HepG2 (cell line): Measurements from ENCODE around the gene M1AP. TPM values are rescaled to one million over a fixed set of nuclear protein-coding genes. Genes with fewer than 3 reads are reported as not detected.

Experiments used
- FOSL2 ChIP-seq: sonication (generic); formaldehyde crosslinking; IDR thresholded peaks from 2 replicates; pipeline ENCODE4 v1.4.0; 2020; ENCODE audit warnings: missing genetic modification reagents
- MTA1 ChIP-seq: sonication (generic); formaldehyde crosslinking; IDR thresholded peaks from 2 replicates; pipeline ENCODE4 v1.4.0; 2020; ENCODE audit warnings: missing genetic modification reagents, mild to moderate bottlenecking, borderline replicate concordance
- NFKBIZ ChIP-seq: IDR thresholded peaks from 2 replicates; pipeline ENCODE4 v1.6.1; 2018; ENCODE audit warnings: missing genetic modification reagents, missing compliant biosample characterization
- PHF21A ChIP-seq: sonication (generic); formaldehyde crosslinking; IDR thresholded peaks from 2 replicates; pipeline ENCODE4 v1.5.0; 2020; ENCODE audit warnings: mild to moderate bottlenecking, missing genetic modification reagents
- polyA plus RNA-seq, 8 experiments: library from polyadenylated mRNA; depleted of rRNA in 3 of 8; stranded (reverse) in 7 of 8; unstranded in 1 of 8; fragments of >200 nt; fragmentation: Illumina TruSeq in 4 of 8; extraction: Trizol in 4 of 8; gene quantifications; 2 replicates each; pipeline versions ENCODE4 v1.2.1 to v1.2.3, GENCODE V29; 2011 to 2016; ENCODE audit warnings: low read depth in 4 of 8, missing spikeins in 1 of 8, mixed read lengths in 1 of 8; ENCODE audit not compliant: insufficient read depth in 1 of 8
- total RNA-seq, 5 experiments: library from RNA; depleted of rRNA; stranded (reverse); fragments of >200 nt; fragmentation: Illumina TruSeq; extraction: Trizol; gene quantifications; 2 replicates each; pipeline ENCODE4 v1.2.3, GENCODE V29; 2016; ENCODE audit warnings: low read depth in 1 of 5
- TF ChIP-seq, protein P1 (sequence below): sonication (generic); formaldehyde crosslinking; IDR thresholded peaks from 2 replicates; pipeline ENCODE4 v1.4.0; 2020; ENCODE audit warnings: missing genetic modification reagents, mild to moderate bottlenecking, borderline replicate concordance
- TF ChIP-seq, protein P2 (sequence below): sonication (generic); formaldehyde crosslinking; IDR thresholded peaks from 2 replicates; pipeline ENCODE4 v1.5.1; 2020; ENCODE audit warnings: mild to moderate bottlenecking, missing genetic modification reagents, moderate library complexity
- TF ChIP-seq, protein P3 (sequence below), 2 experiments: fragments of 450-650 bp in 1 of 2; sonication (generic) in 1 of 2; formaldehyde crosslinking in 1 of 2; IDR thresholded peaks; 2 replicates each; pipeline versions ENCODE4 v1.6.1 to v1.8.0; 2016 to 2022; ENCODE audit warnings: antibody characterized with exemption in 1 of 2, mild to moderate bottlenecking in 1 of 2, missing genetic modification reagents in 1 of 2
- TF ChIP-seq, protein P4 (sequence below): fragments of 450-650 bp; IDR thresholded peaks from 2 replicates; pipeline ENCODE4 v1.6.1; 2016
- TF ChIP-seq, protein P5 (sequence below): sonication (generic); formaldehyde crosslinking; IDR thresholded peaks from 2 replicates; pipeline ENCODE4 v1.5.0; 2020; ENCODE audit warnings: missing genetic modification reagents

The M1AP gene
- total and polyA plus RNA-seq, 2 of the 13 experiments (the other 11 are each of a cell fraction or from before 2014, with no cell fraction given), result not detected

DNA sequence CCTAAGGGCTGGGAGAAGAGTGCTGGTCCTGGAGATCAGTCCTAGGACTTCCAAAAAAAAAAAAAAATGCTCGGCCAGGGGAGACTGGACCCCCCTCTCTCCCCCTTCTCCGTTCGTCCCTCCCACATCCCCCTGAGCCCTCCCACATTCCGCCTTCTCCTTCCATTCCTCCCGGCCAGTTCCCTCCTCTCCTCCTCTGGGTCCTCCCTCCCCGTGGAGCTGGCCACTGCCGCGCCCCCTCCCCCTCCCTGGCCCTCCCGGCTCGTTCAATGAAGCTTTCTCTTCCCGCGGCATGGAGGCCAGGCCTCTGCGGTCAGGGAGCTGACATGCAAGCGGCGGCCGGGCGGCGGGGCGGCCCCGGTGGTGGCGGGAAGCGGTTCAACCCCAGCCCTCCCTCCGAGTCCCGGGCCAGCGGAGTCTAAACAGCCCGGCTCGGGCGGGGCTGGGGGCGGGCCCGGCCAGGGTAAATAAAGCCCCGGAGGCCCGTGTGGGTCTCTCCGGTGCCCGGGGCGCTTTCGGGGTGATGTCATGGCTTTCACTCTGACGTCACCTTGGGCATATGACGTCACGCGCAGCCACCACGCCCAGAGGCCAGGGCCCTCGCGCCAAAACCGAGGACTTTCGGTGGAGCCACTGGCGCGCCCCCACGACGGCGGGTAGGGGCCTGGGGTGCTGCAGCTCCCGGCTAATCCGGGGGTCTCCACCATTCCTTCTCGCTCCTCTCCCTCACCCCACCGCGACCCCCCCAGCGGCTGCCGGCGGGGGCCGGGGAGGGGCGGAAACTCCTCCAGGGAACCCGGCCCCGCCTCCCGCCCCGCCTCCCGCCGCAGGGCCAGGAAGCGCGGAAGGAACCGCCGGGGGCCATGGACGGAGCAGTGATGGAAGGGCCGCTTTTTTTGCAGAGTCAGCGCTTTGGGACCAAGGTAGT lies 94.0 kb downstream of the M1AP start, which contains the start of the genes DOK1 and LOXL3 (continued):
- TF ChIP-seq, protein P1, sequence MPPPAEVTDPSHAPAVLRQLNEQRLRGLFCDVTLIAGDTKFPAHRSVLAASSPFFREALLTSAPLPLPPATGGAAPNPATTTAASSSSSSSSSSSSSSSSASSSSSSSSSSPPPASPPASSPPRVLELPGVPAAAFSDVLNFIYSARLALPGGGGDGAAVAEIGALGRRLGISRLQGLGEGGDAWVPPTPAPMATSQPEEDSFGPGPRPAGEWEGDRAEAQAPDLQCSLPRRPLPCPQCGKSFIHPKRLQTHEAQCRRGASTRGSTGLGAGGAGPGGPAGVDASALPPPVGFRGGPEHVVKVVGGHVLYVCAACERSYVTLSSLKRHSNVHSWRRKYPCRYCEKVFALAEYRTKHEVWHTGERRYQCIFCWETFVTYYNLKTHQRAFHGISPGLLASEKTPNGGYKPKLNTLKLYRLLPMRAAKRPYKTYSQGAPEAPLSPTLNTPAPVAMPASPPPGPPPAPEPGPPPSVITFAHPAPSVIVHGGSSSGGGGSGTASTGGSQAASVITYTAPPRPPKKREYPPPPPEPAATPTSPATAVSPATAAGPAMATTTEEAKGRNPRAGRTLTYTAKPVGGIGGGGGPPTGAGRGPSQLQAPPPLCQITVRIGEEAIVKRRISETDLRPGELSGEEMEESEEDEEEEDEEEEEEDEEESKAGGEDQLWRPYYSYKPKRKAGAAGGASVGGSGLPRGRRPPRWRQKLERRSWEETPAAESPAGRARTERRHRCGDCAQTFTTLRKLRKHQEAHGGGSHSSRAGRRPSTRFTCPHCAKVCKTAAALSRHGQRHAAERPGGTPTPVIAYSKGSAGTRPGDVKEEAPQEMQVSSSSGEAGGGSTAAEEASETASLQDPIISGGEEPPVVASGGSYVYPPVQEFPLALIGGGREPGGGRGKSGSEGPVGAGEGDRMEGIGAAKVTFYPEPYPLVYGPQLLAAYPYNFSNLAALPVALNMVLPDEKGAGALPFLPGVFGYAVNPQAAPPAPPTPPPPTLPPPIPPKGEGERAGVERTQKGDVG (CRISPR knock-in tag), result no peak
- no peak for TF ChIP-seq FOSL2 (CRISPR knock-in tag)
- TF ChIP-seq, protein P2, sequence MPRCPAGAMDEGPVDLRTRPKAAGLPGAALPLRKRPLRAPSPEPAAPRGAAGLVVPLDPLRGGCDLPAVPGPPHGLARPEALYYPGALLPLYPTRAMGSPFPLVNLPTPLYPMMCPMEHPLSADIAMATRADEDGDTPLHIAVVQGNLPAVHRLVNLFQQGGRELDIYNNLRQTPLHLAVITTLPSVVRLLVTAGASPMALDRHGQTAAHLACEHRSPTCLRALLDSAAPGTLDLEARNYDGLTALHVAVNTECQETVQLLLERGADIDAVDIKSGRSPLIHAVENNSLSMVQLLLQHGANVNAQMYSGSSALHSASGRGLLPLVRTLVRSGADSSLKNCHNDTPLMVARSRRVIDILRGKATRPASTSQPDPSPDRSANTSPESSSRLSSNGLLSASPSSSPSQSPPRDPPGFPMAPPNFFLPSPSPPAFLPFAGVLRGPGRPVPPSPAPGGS, result no peak
- TF ChIP-seq, protein P3, sequence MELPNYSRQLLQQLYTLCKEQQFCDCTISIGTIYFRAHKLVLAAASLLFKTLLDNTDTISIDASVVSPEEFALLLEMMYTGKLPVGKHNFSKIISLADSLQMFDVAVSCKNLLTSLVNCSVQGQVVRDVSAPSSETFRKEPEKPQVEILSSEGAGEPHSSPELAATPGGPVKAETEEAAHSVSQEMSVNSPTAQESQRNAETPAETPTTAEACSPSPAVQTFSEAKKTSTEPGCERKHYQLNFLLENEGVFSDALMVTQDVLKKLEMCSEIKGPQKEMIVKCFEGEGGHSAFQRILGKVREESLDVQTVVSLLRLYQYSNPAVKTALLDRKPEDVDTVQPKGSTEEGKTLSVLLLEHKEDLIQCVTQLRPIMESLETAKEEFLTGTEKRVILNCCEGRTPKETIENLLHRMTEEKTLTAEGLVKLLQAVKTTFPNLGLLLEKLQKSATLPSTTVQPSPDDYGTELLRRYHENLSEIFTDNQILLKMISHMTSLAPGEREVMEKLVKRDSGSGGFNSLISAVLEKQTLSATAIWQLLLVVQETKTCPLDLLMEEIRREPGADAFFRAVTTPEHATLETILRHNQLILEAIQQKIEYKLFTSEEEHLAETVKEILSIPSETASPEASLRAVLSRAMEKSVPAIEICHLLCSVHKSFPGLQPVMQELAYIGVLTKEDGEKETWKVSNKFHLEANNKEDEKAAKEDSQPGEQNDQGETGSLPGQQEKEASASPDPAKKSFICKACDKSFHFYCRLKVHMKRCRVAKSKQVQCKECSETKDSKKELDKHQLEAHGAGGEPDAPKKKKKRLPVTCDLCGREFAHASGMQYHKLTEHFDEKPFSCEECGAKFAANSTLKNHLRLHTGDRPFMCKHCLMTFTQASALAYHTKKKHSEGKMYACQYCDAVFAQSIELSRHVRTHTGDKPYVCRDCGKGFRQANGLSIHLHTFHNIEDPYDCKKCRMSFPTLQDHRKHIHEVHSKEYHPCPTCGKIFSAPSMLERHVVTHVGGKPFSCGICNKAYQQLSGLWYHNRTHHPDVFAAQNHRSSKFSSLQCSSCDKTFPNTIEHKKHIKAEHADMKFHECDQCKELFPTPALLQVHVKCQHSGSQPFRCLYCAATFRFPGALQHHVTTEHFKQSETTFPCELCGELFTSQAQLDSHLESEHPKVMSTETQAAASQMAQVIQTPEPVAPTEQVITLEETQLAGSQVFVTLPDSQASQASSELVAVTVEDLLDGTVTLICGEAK (IDR thresholded peaks at IDR 0.05), result no peak
- TF ChIP-seq, protein P3 (CRISPR knock-in tag; IDR thresholded peaks at IDR 0.05), result no peak
- no peak for TF ChIP-seq PHF21A (CRISPR knock-in tag)
- no peak for TF ChIP-seq NFKBIZ
- TF ChIP-seq MTA1 (CRISPR knock-in tag), result peak; percentile 21; the same call in 1 of the 2 replicates
- TF ChIP-seq, protein P4, sequence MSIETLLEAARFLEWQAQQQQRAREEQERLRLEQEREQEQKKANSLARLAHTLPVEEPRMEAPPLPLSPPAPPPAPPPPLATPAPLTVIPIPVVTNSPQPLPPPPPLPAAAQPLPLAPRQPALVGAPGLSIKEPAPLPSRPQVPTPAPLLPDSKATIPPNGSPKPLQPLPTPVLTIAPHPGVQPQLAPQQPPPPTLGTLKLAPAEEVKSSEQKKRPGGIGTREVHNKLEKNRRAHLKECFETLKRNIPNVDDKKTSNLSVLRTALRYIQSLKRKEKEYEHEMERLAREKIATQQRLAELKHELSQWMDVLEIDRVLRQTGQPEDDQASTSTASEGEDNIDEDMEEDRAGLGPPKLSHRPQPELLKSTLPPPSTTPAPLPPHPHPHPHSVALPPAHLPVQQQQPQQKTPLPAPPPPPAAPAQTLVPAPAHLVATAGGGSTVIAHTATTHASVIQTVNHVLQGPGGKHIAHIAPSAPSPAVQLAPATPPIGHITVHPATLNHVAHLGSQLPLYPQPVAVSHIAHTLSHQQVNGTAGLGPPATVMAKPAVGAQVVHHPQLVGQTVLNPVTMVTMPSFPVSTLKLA, result no peak
- TF ChIP-seq, protein P5, sequence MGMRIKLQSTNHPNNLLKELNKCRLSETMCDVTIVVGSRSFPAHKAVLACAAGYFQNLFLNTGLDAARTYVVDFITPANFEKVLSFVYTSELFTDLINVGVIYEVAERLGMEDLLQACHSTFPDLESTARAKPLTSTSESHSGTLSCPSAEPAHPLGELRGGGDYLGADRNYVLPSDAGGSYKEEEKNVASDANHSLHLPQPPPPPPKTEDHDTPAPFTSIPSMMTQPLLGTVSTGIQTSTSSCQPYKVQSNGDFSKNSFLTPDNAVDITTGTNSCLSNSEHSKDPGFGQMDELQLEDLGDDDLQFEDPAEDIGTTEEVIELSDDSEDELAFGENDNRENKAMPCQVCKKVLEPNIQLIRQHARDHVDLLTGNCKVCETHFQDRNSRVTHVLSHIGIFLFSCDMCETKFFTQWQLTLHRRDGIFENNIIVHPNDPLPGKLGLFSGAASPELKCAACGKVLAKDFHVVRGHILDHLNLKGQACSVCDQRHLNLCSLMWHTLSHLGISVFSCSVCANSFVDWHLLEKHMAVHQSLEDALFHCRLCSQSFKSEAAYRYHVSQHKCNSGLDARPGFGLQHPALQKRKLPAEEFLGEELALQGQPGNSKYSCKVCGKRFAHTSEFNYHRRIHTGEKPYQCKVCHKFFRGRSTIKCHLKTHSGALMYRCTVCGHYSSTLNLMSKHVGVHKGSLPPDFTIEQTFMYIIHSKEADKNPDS, result no peak
